Liver (tissue), 3 donors: Measurements from ENCODE around the gene KANK2.

Experiments
- EGR1 ChIP-seq, 2 donors: IDR thresholded peaks; 2 replicates each; pipeline ENCODE4 v1.6.1; 2016 to 2018; ENCODE audit warnings: antibody characterized with exemption in 2 of 2, low read depth in 2 of 2
- FOXA1 ChIP-seq: IDR thresholded peaks from 2 replicates; pipeline ENCODE4 v1.6.1; 2016; ENCODE audit warnings: antibody characterized with exemption
- JUND ChIP-seq, 2 donors: IDR thresholded peaks; 2 replicates each; pipeline ENCODE4 v1.6.1; 2016; ENCODE audit warnings: antibody characterized with exemption in 2 of 2
- RXRA ChIP-seq, 2 donors: IDR thresholded peaks; 2 replicates each; pipeline ENCODE4 v1.6.1; 2017 to 2018; ENCODE audit warnings: antibody characterized with exemption in 2 of 2, mild to moderate bottlenecking in 1 of 2
- YY1 ChIP-seq: IDR thresholded peaks from 2 replicates; pipeline ENCODE4 v1.6.1; 2016; ENCODE audit warnings: antibody characterized with exemption, mild to moderate bottlenecking
- TF ChIP-seq, protein P1 (sequence below): IDR thresholded peaks from 2 replicates; pipeline ENCODE4 v1.6.1; 2016; ENCODE audit warnings: antibody characterized with exemption
- TF ChIP-seq, protein P2 (sequence below): fragments of 150-350 bp; IDR thresholded peaks from 2 replicates; pipeline ENCODE4 v1.5.1; 2017; ENCODE audit warnings: improper control_type of control experiment, low read depth, low read length; ENCODE audit not compliant: missing input control
- TF ChIP-seq, protein P3 (sequence below): IDR thresholded peaks from 2 replicates; pipeline ENCODE4 v1.6.1; 2016; ENCODE audit warnings: antibody characterized with exemption
- TF ChIP-seq, protein P4 (sequence below): IDR thresholded peaks from 2 replicates; pipeline ENCODE4 v1.6.1; 2016; ENCODE audit warnings: antibody characterized with exemption, mild to moderate bottlenecking
- TF ChIP-seq, protein P5 (sequence below): IDR thresholded peaks from 2 replicates; pipeline ENCODE4 v1.6.1; 2016; ENCODE audit warnings: antibody characterized with exemption
- donor health status: healthy.
- donor health status: healthy.

DNA sequence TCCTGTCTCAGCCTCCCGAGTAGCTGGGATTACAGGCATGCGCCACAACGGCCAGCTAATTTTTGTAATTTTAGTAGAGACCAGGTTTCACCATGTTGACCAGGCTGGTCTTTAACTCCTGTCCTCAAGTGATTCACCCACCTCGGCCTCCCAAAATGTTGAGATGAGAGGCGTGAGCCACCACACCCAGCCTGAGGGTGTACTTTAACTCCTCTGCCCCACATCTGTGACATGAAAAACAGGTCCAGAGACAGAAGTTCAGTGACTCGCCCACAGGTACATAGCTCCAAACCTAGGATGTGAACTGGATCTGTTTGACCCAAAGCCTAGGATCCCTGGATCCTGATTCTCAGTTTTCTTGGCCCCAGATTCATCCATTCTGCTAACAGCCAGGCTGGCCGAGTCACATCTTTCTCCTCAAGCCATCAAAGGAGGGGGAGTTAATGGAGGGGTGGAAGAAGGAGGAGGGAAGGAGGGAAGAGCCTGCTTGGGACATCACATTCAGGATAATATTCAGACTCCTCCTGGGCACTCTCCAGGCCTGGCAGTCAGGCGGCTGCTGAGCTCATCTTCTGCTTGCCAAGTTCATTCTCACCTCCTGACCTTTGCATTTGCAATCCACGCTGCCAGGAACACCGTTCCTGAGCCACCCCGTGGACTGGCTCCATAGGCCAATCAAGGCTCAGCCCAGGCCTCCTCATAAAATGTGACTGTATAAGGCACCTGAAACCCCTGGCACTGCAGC lies 44.9 kb downstream of the KANK2 start:
- TF ChIP-seq, protein P1, sequence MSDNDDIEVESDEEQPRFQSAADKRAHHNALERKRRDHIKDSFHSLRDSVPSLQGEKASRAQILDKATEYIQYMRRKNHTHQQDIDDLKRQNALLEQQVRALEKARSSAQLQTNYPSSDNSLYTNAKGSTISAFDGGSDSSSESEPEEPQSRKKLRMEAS, result peak; percentile 72
- TF ChIP-seq, protein P2, sequence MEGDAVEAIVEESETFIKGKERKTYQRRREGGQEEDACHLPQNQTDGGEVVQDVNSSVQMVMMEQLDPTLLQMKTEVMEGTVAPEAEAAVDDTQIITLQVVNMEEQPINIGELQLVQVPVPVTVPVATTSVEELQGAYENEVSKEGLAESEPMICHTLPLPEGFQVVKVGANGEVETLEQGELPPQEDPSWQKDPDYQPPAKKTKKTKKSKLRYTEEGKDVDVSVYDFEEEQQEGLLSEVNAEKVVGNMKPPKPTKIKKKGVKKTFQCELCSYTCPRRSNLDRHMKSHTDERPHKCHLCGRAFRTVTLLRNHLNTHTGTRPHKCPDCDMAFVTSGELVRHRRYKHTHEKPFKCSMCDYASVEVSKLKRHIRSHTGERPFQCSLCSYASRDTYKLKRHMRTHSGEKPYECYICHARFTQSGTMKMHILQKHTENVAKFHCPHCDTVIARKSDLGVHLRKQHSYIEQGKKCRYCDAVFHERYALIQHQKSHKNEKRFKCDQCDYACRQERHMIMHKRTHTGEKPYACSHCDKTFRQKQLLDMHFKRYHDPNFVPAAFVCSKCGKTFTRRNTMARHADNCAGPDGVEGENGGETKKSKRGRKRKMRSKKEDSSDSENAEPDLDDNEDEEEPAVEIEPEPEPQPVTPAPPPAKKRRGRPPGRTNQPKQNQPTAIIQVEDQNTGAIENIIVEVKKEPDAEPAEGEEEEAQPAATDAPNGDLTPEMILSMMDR, result no peak
- TF ChIP-seq, protein P3, sequence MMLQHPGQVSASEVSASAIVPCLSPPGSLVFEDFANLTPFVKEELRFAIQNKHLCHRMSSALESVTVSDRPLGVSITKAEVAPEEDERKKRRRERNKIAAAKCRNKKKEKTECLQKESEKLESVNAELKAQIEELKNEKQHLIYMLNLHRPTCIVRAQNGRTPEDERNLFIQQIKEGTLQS, result peak; percentile 74
- TF ChIP-seq RXRA (IDR thresholded peaks at IDR 0.05) (peak; percentile 90 to 95), JUND (IDR thresholded peaks at IDR 0.05) (peak; percentile 77 to 88), FOXA1 (no peak), YY1 (peak; percentile 85), EGR1 (IDR thresholded peaks at IDR 0.05; ENCODE audit: low read depth in 2 of 2) (no peak)
- TF ChIP-seq, protein P4, sequence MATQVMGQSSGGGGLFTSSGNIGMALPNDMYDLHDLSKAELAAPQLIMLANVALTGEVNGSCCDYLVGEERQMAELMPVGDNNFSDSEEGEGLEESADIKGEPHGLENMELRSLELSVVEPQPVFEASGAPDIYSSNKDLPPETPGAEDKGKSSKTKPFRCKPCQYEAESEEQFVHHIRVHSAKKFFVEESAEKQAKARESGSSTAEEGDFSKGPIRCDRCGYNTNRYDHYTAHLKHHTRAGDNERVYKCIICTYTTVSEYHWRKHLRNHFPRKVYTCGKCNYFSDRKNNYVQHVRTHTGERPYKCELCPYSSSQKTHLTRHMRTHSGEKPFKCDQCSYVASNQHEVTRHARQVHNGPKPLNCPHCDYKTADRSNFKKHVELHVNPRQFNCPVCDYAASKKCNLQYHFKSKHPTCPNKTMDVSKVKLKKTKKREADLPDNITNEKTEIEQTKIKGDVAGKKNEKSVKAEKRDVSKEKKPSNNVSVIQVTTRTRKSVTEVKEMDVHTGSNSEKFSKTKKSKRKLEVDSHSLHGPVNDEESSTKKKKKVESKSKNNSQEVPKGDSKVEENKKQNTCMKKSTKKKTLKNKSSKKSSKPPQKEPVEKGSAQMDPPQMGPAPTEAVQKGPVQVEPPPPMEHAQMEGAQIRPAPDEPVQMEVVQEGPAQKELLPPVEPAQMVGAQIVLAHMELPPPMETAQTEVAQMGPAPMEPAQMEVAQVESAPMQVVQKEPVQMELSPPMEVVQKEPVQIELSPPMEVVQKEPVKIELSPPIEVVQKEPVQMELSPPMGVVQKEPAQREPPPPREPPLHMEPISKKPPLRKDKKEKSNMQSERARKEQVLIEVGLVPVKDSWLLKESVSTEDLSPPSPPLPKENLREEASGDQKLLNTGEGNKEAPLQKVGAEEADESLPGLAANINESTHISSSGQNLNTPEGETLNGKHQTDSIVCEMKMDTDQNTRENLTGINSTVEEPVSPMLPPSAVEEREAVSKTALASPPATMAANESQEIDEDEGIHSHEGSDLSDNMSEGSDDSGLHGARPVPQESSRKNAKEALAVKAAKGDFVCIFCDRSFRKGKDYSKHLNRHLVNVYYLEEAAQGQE, result peak; percentile 81
- TF ChIP-seq, protein P5, sequence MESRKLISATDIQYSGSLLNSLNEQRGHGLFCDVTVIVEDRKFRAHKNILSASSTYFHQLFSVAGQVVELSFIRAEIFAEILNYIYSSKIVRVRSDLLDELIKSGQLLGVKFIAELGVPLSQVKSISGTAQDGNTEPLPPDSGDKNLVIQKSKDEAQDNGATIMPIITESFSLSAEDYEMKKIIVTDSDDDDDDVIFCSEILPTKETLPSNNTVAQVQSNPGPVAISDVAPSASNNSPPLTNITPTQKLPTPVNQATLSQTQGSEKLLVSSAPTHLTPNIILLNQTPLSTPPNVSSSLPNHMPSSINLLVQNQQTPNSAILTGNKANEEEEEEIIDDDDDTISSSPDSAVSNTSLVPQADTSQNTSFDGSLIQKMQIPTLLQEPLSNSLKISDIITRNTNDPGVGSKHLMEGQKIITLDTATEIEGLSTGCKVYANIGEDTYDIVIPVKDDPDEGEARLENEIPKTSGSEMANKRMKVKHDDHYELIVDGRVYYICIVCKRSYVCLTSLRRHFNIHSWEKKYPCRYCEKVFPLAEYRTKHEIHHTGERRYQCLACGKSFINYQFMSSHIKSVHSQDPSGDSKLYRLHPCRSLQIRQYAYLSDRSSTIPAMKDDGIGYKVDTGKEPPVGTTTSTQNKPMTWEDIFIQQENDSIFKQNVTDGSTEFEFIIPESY, result peak; percentile 84
